A172 (cell line): ENCODE measurements around the gene LONRF3. TPM values are rescaled to one million over a fixed set of nuclear protein-coding genes. Genes with fewer than 3 reads are reported as not detected.

Experiments used
- DNase-seq: peaks from one replicate; pipeline ENCODE4 v3.0.0-alpha.2; 2015; ENCODE audit warnings: low spot score
- total RNA-seq: library from RNA; depleted of rRNA; stranded (reverse); fragments of >200 nt; shearing (Covaris generic); gene quantifications from 2 replicates; pipeline ENCODE4 v1.2.3, GENCODE V29; 2014; rRNA removed

LONRF3 gene
- 2.8 and 3.3 TPM in 2 replicates for total RNA-seq

GRCh38 chrX:118974088-118974907, at the start of gene LONRF3:
Gene LONRF3, plus strand, starts transcription at chrX:118974618. Its CDS starts 163 bp downstream, at chrX:118974781.
- DNase-seq: peak; percentile 4

GRCh38 chrX:118928151-118928550, 46.3 kb upstream of the LONRF3 start:
- DNase-seq: no peak

GRCh38 chrX:118935352-118935751, 39.1 kb upstream of the LONRF3 start:
- DNase-seq: no peak

DNA sequence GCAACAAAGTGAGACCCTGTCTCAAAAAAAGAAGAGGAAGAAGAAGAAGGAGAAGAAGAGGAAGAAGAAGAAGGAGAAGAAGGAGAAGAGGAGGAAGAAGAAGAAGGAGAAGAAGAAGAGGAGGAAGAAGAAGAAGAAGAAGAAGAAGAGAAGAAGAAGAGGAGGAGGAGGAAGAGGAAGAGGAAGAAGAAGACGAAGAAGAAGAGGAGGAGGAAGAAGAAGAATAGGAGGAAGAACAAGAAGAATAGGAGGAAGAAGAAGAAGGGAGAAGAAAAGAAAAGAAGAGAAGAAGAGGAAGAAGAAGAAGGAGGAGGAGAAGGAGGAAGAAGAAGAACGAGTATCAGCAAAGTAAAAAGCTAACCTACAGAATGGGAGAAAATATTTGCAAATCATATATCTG, 33.3 kb upstream of the LONRF3 start:
- DNase-seq: no peak

DNA sequence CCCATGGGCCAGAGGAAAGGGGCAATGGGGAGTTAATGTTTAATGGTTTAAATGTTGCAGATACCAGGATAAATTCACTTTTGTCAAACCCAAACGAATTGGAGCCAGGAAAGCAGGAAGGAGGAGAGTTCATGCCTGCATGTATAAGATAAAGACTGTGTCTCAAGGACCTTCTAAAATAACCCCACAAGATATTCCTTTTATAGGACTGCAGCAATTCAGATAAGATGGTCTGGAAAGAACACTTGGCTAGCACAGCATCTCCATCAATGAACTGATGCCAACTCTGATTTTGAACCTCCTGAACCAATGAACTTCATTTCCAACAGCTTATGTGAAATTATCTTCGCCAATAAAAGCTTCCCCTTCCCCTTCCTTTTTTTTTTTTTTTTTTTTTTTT, 31.3 kb upstream of the LONRF3 start:
- DNase-seq: no peak

DNA sequence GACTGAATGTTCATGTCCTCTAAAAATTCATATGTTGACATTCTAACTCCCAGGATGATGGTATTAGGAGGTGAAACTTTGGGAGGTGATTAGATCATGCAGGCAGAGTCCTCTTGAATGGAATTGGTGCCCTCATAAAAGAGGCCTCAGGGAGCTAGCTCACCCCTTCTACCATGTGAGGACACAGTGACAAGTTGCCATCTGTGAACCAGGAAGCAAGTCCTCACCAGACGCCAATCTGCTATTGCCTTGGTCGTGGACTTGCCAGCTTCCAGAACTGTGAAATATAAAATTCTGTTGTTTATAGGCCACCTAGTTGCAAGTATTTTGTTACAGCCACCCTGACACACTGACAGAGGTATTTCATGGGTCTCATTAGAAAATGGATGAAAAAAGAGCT, 28.5 kb upstream of the LONRF3 start:
- no peak for DNase-seq

- DNase-seq: no peak
Observed at GRCh38 chrX:118948270-118948669, 26.1 kb upstream of the LONRF3 start.

DNA sequence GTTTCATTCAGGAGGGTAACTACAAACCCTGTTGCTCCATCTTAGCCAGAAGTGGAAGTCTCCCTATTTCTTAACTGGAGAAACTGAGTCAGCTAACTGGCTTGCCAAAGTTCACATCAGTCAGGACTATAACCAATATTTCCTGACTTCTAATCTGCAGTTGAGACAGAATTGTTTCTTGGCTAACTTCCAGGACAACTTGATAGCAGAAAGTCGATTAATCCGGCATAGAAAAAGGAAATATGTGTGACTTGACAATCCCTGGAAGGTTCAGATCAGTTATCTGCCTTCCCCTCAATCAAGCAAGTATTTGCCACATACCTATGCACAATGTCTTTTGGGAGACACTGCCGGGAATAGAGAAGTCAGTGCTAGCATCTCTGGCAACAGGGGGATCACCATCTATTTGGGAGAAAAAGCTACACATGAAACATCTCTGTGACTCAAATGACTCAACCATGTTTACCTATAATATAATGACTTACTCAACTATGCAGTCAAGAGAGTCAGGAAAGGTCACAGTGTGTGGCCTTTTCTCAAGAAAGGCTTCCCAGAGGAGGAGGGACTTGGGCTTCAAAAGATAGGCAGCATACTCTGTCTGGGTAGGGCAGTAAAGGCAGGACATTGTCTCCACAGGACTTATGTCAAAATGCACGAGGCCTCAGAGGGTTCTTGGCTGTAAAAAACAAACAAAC, 12.4 kb upstream of the LONRF3 start:
- DNase-seq: no peak

DNA sequence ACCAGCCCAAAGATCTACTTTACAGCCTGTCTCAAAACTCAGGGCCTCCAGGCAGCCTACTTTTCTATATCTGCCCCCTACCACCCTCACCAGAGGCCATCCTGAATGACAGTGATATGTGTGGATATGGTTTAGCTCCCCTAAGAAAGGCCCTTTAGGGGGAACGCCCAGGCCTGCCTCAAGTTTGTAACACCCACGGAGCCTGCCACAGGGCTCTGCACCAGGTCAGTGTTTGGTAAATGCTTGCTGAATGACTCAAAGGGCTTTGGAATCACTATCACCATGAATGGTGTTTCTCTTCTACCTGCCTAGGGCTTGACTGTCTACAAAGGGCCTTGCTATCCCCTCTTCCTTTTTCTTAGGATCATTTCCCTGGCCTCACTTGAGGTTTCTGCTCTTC, 11.3 kb upstream of the LONRF3 start:
- no peak for DNase-seq

- no peak for DNase-seq
Observed at GRCh38 chrX:118964252-118964651, 10.2 kb upstream of the LONRF3 start.

DNA sequence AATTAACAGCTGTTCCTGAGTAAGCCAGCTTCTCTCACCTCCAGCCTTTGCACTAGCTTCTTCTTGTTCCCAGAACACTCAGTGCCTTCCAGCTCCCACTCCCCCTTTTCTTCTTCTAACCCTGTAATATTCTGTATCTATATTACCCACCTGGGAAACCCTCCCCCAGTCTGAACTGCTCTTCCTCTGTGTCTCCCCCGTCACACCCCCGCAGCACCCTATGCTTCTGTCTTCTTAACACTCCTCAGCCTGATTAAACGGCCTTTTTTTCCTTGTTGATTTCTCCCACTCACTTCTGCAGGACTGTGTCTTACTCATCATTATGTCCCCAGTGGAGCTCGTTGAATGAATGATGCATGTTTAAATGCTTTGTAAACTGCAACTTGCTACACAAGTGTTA, 9.0 kb upstream of the LONRF3 start:
- no peak for DNase-seq

DNA sequence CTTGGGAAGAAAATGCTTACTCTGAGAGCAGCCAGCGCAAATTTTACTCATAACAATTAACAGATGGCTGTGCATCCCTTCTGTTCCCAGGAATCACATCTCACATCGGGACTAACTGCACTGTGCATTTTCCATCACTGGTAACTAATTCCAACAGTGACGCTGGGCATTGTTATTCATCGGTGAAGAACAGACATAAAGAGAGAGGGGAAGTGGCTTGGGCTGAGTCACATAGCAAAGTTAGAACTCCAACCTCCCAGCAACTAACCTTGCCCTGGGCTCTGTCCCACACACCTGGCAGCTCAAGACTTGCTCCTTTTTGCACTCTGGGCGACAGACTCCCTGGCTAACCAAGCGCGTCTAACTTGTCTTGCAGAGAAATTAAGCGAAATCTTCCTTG, 6.4 kb upstream of the LONRF3 start:
- no peak for DNase-seq

DNA sequence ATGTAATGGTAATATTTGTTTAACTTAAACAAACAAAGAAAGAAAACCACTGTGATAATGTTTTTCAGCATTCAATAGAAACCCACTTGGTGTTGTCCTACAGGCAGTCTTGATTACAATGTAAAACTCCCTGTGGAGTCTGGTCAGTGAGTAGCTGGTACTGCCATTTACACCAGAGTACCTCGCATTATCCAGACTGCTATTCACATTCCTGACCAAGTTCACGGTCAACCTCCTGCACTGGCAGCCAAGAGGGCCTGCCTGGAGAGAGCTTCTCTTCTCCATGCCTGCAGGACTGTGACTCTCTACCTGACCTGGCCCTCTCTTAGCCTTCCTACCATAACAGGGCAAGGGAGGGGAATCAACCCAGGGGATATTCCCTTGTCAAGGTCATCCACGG, 2.9 kb upstream of the LONRF3 start:
- no peak for DNase-seq

DNA sequence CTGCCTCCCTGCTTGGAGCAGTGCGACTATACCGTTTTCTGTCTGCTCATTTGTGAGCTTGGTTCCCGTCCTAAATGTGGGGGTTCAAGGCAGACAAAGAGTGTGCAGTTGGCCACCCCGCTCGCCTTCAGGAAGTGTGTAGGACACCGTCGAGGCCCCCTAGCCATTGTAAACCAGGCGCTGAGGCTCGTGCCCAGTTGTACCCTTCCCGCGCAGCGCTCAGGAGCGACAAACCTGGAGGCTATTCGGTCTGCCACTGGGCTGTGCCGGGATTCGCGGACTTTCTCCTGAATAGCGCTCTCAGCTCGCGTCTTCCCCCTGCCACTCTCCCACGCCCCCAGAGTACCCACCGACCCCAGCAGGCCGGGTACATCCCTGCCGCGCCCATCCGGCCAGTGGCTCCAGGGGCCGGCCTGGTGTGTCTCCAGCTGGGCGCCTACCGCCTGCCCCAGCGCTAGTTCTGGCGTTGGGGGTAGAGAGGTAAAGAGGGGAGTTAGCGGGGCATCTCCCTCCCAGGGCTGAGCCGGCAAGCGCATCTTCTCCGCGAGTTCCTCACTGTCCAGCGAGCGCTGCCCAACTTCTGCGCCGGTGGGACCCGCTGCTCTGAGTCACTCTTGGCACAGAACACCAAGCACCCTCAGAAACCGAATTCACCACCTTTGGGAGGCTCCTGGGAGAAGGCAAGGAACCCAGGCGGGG, 880 bp upstream of the LONRF3 start:
- no peak for DNase-seq

DNA sequence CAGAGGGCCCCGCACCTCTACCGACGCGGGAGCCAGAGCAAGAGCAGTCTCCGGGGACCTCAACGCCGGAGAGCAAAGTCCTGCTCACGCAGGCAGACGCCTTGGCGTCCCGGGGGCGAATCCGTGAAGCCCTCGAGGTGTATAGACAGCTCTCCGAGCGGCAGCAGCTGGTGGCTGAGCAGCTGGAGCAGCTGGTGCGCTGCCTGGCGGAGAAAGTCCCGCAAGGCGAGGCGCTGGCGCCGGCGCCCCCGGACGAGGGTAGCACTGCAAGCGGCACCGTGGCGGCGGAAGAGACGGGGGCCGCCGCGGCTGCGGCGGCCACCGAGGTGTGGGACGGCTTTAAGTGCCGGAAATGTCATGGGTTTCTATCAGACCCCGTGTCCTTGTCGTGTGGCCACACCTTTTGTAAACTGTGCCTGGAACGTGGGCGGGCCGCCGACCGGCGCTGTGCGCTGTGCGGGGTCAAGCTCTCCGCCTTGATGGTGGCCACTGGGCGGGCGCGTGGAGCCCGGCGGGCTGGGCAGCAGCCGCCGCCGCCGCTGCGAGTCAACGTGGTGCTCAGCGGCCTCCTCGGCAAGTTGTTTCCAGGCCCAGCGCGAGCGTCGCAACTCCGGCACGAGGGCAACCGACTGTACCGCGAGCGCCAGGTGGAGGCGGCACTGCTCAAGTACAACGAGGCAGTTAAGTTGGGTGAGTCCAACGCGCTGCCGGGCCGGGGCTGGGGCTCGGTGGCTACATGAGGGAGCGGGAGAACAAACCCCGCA, 672 bp downstream of the LONRF3 start:
- peak; percentile 0 for DNase-seq

- peak; percentile 42 for DNase-seq
Observed at GRCh38 chrX:118975831-118976598, 1.6 kb downstream of the LONRF3 start.

DNA sequence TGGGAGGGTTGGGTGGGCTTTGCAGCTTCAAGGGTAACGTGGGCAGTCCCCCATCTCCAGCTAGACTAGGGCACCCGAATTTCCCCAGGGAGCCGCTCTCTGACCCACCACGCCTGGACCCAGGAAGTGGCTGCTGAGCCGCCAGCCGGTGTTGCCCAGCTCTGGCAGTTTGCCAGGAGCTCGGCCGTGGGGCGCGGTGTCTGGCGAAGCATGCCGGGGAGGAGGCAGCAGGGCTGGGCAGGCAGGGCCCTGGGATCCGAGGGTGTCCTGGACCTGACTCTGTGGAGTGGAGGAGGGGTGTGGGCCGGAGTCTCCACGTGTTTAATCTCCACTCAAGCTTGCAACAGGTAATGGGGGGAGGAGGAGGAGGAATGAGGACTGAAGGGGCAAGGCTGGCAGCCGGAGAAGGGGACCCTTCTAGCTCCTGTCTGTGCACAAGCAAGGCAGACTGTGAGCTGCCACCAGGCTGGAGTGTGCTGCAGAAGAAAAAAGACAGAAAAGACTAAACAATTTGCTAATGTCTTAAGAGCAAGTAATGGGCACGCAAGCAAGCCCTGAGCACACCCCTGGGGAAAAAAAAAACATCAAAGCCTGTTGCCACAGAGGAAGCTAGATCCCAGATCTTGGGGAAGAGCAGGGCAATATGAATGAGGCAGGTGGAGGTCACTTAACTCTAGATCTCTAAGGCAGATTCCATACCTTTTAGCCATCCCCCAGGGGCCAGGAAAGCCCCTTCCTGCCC, 2.4 kb downstream of the LONRF3 start:
- DNase-seq: peak; percentile 16

DNA sequence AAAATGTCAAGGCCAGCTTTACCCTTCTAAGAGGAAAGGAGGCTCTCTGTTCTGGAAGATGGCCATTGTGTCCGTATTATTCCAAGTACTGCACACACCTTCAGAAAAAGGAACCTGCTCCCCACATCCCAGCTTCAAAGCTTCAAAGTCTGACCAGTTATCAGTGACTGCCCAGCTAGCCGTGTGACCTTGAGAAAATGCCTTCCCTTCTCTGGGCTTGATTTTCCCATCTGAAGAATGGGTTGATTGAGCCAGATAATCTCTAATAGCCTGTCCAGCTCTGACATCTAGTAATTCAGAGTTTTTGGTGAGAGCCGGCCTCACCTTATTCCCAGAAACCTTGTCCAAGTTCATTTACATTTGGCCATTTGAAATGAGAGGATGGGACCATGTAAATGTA, 3.0 kb downstream of the LONRF3 start:
- no peak for DNase-seq

- DNase-seq: no peak
Observed at GRCh38 chrX:118978451-118978850, 4.0 kb downstream of the LONRF3 start.

- DNase-seq: no peak
Observed at GRCh38 chrX:118980761-118981160, 6.3 kb downstream of the LONRF3 start.
